Activated CD4-positive, alpha-beta T cell treated with anti-CD3 and anti-CD28 coated beads, Interleukin-10, Interleukin-2, amounts not matched to agents 100 ng/mL and 50 ng/mL, durations not matched to agents 16 hours and 8 hours (primary cell): ENCODE results near the gene ITGB7.
A peak's percentile ranks its signal among the peaks of the same experiment; 100 is the strongest.
"Not testable (repeated sequence)": the region's sequence is repeated elsewhere in the genome, so short reads cannot be mapped to it uniquely, and the experiment has no call there.

Experiments
- DNase-seq: peaks from one replicate; pipeline ENCODE4 v3.0.0-alpha.2; 2020

The ITGB7 gene

GRCh38 chr12:53195516-53196420, 11.3 kb downstream of the ITGB7 start:
- no peak for DNase-seq

GRCh38 chr12:53194973-53195372, 12.1 kb downstream of the ITGB7 start:
- no peak for DNase-seq

- DNase-seq: no peak
These were observed 12.9 kb downstream of the ITGB7 start for GRCh38 chr12:53193985-53194716.

- DNase-seq: no peak
These were observed 14.0 kb downstream of the ITGB7 start for GRCh38 chr12:53193040-53193439.

GRCh38 chr12:53192531-53193021, 14.5 kb downstream of the ITGB7 start:
- DNase-seq: no peak

GRCh38 chr12:53191885-53192530, 15.0 kb downstream of the ITGB7 start:
- DNase-seq: no peak

DNA sequence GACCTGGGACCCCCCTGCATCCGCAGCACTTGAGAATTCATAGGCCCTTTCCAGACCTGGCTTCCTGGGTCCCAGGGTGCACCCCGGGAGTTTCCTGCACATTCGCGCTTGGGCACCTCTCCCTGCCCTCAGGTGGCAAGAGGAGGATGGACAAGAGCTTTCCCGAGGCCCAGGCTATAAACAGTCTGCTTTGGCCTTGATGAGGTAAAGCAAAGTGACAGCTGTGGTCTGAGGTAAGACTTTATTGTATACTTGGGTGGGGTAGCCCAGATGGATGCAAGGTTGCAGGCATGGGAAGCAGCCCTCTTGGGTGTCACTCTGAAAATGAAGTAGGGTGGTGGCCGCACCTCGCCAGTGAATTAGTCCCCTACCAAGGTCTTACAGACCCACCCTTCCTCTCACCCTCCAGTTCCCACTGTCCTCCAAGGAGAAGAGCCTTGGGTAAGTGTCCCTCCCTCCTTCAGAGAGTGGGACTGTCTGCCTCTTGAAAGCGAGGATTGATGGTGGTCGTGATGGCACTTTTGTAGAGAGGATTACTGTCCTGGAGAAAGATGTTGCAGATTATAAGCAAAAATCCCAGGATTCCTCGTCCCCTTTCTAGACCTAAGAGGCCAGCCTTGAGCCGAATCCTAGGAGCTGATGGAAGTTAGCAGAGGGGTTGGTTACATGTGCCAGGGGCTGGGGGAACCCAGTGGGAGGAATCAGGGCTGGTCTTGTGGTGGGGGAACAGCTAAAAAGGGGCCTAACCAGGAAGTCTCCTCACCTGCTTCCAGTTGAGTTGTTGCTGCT, 15.8 kb downstream of the ITGB7 start:
- DNase-seq: no peak

DNA sequence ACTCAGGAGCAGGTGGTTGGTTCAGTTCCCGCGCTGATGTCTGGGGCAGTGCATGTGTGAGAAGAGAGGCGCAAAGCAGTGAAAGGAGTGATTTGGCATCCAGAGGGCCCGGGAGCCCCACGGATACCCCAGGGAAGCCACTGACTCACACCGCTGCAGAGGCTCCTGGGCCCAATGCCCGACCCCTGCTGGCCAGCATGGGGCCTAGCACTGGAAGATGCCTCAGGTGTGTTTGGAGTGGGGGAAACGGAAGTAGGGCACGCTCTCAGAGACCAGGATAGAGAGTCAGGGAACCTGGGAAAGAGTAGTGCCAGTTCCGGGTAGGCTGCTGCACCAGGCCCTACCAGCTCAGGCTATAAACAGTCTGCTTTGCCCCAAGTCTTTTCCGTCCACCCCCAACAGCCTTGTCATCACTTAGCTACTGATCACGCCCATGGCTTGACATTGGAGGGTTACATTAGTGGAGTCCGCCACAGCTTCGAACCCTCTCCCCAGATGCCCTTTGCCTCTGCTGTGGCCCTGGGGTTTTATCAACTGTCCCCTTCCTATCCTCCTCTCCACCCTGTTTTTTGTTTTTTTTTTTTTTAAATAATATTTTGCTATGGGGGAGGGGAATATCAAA, 16.8 kb downstream of the ITGB7 start:
- peak; percentile 56 for DNase-seq

DNA sequence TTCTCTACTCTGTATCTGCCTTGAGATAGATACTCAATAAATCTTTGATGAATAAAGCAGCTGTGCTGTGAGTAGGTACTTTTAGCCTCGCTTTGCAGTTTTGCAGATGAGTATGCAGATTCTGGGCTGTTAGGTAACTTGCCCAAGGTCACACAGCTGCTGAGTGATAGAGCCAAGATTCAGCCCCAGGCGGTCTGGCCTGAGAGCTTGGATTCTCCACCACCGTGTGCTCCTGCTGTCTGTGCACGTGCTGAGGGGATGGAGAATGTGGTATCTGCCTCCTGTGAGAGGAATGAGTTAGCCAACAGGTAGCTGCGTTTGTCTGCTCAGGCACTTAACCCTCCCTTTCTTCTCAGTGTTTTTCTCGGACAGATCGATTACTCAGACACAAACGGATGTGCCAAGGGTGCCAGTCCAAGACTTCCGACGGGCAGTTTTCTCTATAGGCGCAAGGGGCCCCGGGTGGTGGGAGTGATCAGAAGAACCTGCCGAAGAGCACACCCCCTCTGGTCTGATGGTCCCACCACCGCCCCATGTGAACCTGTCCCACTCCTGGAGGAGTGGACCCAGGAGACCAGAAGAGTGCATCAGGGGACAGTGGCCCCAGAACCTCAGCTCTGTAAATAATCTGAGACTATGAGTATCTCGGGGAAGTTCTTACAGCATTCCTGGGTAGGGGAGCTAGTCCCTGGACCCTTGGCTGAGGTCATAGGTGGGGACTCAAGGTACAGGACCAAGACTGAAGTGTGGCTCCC, 19.7 kb downstream of the ITGB7 start:
- DNase-seq: no peak

DNA sequence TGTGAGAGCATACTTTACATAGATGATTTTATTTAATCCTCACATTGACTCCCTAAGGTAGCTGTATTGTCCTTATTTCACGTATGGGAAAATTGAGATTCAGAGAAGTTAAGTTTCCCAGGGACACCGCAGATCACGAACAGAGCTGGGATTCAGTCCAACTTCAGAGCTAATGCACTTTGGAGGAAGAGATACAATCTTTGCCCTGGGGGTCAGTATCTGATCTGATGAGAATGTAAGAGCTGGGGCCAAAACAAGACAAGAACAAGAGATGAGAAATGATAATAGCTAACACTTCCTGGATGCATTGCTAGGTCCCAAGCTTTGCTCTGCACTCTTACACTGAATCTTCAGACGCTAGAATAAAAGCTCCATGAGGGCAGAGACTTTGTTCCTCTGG, 20.3 kb downstream of the ITGB7 start:
- no peak for DNase-seq

- DNase-seq: no peak
These were observed 21.4 kb downstream of the ITGB7 start for GRCh38 chr12:53185582-53186153.

- DNase-seq: no peak
These were observed 22.2 kb downstream of the ITGB7 start for GRCh38 chr12:53184828-53185227.

DNA sequence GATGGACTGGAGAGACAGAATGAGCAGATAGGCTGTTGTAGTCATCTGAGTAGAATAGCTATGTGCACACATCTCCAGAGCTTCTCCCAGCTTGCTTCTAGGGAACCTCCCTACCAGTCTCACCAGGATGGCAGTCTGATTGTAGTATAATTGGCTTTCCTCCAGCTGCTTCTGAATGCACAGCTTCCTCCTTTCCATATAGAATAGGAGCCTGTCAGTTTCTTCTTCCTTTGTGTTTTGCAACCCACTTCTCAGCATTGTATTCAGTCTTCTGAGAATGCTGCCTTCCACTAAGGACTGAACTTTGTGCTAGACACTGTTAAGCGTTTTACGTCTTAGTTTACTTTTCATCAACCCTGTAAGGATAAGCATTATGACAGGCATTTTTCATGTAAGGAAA, 24.1 kb downstream of the ITGB7 start:
- DNase-seq: no peak

- DNase-seq: no peak
These were observed 25.1 kb downstream of the ITGB7 start for GRCh38 chr12:53181935-53182334.

GRCh38 chr12:53180931-53181645, 26.0 kb downstream of the ITGB7 start:
- peak; percentile 89 for DNase-seq

- DNase-seq: peak; percentile 100
These were observed 26.7 kb downstream of the ITGB7 start, which contains the start of the genes CSAD and ZNF740 for GRCh38 chr12:53180220-53180930. Gene CSAD (minus strand): TSS chr12:53180925. CDS start chr12:53173470, 7,455 bp downstream. Gene ZNF740 (plus strand): TSS chr12:53180722. CDS start chr12:53181984, 1,262 bp downstream.

DNA sequence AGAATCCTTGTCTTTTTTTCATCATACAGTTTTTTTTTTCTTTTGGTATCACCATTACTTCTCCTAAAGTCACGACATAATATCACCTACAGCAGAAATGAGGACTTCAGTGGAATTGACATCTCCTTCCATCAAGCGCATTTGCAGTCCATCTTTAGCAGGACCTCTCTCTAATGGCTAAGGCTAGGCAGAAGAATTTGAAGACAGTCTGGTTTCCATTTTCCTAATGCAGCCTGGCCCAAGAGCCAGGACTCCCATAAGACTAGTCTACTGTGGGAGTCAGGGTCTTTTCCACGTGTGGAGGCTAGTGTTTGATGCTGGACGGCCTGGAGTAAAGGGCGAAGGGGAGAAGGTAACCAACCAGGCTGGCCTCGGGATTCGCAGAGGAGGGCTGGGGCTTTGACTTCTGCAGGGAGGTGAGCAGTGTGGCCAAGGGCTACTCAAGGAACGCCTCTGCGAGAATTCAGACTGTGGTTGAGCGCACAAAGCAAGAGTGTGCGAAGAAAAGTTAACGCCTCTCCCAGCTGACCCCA, 27.3 kb downstream of the ITGB7 start:
- DNase-seq: no peak

GRCh38 chr12:53178803-53179202, 28.2 kb downstream of the ITGB7 start:
- DNase-seq: not testable (repeated sequence)

- not testable (repeated sequence) for DNase-seq
These were observed 29.6 kb downstream of the ITGB7 start for GRCh38 chr12:53177447-53177846.
